SK-N-MC (cell line): ENCODE data around the gene LRRC66.

Source experiments
- DNase-seq: peaks from one replicate; pipeline ENCODE4 v3.0.0-alpha.2; 2011; ENCODE audit warnings: low read depth, low spot score
- H3K27ac ChIP-seq: fragments of 200-600 bp; sonication (generic); 2 replicates; pipeline ENCODE4 v1.5.1; 2016; ENCODE audit warnings: mixed run types
- H3K36me3 ChIP-seq: fragments of 200-600 bp; sonication (generic); 2 replicates; pipeline ENCODE4 v1.6.1; 2017; ENCODE audit warnings: antibody characterized with exemption, low read length, mixed read lengths; ENCODE audit not compliant: insufficient read depth
- H3K4me3 ChIP-seq: fragments of 200-600 bp; sonication (generic); 2 replicates; pipeline ENCODE4 v1.5.1; 2016
- H3K9ac ChIP-seq: fragments of 200-600 bp; sonication (generic); 2 replicates; pipeline ENCODE4 v1.8.0; 2017; ENCODE audit warnings: mixed run types, mixed read lengths; ENCODE audit not compliant: insufficient read length
- H3K9me3 ChIP-seq: fragments of 200-600 bp; sonication (generic); 2 replicates; pipeline ENCODE4 v1.6.1; 2017; ENCODE audit warnings: low read depth, mild to moderate bottlenecking, antibody characterized with exemption, low read length, moderate library complexity, mixed read lengths
- EZH2 ChIP-seq: fragments of 200-600 bp; sonication (generic); IDR thresholded peaks from one replicate; pipeline ENCODE4 v1.6.1; 2017; ENCODE audit warnings: antibody characterized with exemption
- FOXP2 ChIP-seq: optimal IDR thresholded peaks from 2 replicates; pipeline ENCODE3; 2011; ENCODE audit warnings: mild to moderate bottlenecking, moderate library complexity; ENCODE audit not compliant: insufficient read depth; ENCODE audit errors: extremely low read length, control extremely low read depth
- POLR2AphosphoS5 ChIP-seq: IDR thresholded peaks from 2 replicates; pipeline ENCODE4 v1.6.1; 2012; ENCODE audit warnings: mild to moderate bottlenecking, low read depth, low read length, borderline replicate concordance

LRRC66 gene

DNA sequence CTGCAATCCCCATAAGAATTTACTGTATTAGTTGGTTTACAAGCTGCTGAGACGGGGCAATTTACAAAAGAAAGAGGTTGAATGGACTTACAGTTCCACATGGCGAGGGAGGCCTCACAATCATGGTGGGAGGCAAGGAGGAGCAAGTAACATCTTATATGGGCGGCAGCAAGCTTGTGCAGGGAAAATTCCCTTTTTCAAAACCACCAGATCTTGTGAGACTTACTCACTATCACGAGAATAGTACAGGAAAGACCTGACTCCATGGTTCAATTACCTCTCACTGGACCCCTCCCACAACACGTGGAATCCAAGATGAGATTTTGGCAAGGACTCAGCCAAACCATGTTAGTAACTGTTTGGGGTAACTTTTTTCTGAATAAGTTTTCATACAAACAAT, 29.1 kb upstream of the LRRC66 start:
- Histone ChIP-seq H3K9ac (no peak overlapping the region), H3K36me3 (no peaks in the 10 kb centered on the region)
- no peak for DNase-seq

DNA sequence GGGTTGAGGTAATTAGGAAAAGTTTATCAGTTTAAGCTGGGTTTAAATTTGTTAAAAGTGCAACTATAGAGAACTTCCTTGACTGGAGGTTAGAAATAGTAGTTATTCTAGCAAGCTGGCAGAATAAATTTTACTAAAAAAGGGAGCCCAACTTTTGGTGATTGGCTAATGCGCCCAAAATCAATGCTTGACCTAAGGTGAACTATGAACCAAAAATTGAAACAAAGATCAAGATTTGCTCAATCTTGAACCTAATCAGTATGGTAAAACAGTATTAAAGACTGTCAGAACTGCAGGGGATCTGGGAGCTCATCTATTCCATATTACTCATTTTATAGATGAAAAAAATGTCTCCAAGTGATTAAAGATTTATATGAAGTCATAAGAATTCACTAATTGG, 24.9 kb upstream of the LRRC66 start:
- no peak overlapping the region for H3K9ac ChIP-seq
- DNase-seq: no peak
- no peak overlapping the region for H3K27ac ChIP-seq
- H3K36me3 ChIP-seq: no peaks in the 10 kb centered on the region
- H3K4me3 ChIP-seq: no peak overlapping the region
- no peak for TF ChIP-seq EZH2
- no peak for TF ChIP-seq FOXP2
- TF ChIP-seq POLR2AphosphoS5: no peak
- H3K9me3 ChIP-seq: no peaks in the 10 kb centered on the region

More for the DNA sequence above, 29.1 kb upstream of the LRRC66 start:
- Histone ChIP-seq H3K27ac (no peak overlapping the region), H3K9me3 (no peaks in the 10 kb centered on the region), H3K4me3 (no peak overlapping the region)
- TF ChIP-seq POLR2AphosphoS5 (no peak), FOXP2 (no peak), EZH2 (no peak)

DNA sequence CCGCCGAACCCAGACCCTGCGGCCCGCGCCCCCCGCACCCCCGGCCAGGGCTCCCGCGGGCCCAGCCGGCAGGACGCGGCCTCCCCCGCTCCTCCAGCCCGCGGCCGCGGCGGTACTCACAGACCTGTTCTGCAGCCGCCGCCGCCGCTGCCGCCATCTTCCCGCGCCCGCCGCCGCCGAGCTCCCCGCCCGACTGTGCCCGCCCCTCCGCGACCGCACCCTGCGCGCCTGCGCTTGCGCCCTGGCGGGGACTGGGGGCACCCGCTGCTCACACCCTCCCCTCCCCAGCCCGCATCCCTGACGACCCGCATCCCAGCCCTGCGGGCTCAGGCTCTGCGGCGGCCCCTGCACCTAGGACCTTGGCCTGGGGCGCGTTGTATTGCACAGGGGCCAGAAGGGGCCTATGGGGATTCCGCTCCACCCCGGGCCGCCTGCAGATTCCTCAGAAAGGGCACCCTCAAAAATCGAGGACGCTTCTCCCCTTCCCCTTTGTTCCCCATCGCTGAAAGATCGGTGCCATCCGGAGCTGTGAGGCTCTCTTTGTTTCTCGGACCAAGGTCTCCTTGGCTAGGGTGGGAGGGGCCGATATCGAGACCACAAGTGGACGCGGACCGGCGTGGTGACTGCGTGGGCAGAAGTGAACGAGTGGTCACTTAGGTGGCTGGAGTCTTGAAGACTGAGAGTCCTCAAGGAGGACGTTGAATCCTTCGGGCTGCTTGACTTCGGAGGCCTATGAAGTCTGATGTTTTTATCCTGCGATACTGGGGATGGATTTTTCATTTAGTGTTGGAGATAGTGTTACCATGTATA, 18.1 kb upstream of the LRRC66 start, which contains the start of gene SGCB:
Gene SGCB (minus strand): TSS at position 197 of the 810 bp plus-strand sequence. CDS start 40 bp downstream, at position 157.
- Histone ChIP-seq H3K27ac (no peak within 1 kb of the TSS), H3K36me3 (peaks cover 2% of the 10 kb centered on the region; the same call in 1 of the 2 replicates), H3K9ac (peak within 1 kb of the TSS; percentile 74), H3K9me3 (no peaks in the 10 kb centered on the region), H3K4me3 (peak within 1 kb of the TSS; percentile 93)
- TF ChIP-seq POLR2AphosphoS5 (peak; percentile 59; the same call in 1 of the 2 replicates), FOXP2 (no peak), EZH2 (no peak)
- no peak for DNase-seq

DNA sequence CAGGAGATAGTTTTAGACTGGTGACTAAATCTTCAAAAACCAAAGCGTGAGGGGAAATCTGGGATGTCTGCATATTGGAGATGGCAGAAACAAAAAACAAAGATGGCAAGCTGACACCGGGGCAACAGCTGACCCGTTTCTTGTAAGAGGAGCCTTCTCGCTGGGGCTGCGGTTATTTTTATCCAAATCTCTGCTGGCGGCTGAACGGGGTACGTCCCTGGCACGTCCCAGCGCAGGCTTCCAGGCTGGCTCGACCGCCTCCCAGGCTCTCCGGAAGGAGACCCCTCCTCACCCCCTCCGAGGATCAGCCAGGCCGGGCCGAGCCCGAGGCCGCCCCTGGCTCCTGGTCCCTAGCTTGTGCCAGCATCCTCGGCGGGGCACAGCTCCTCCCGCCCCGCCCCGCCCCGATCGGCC, 17.5 kb upstream of the LRRC66 start:
- TF ChIP-seq POLR2AphosphoS5 (no peak), FOXP2 (no peak), EZH2 (no peak)
- no peak overlapping the region for H3K27ac ChIP-seq
- no peak for DNase-seq
- H3K36me3 ChIP-seq: peaks cover 5% of the 10 kb centered on the region; the same call in 1 of the 2 replicates
- peak overlapping the region; percentile 74 for H3K9ac ChIP-seq
- H3K4me3 ChIP-seq: peak overlapping the region; percentile 93
- H3K9me3 ChIP-seq: no peaks in the 10 kb centered on the region

DNA sequence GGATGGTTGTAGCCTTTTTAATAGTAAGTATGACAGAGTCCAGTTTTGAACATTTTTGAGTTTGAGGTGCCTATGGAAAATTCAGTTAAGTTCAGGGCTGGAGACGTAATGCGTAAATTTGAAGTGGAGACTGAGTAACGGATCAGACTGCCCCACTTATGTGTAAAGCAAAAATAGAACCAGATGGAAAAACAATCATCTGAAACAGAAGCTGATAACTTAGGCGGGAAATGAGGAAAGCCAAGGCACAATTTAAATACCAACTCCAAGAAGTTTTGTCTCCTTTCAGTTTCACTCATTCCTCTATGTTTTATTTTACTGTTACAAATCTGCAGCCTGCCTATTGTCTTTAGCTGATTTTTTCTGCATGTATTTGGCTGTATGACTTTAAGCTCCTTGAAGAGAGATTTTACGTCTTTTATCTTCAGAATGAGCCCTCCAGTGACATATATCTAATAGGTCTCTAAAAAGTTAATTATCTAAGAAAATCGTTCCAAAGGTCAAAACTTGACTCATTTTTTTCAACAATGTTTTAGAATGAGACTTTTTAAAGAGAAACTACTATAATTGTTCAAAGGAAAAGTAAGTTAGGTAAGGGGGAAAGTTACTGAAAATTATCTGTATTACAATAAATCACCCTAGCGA, 16.8 kb upstream of the LRRC66 start:
- Histone ChIP-seq H3K27ac (no peak overlapping the region), H3K4me3 (peak overlapping the region; percentile 93), H3K36me3 (peaks cover 6% of the 10 kb centered on the region; the same call in 1 of the 2 replicates), H3K9ac (peak overlapping the region; percentile 74), H3K9me3 (no peaks in the 10 kb centered on the region)
- no peak for DNase-seq
- TF ChIP-seq FOXP2 (no peak), POLR2AphosphoS5 (no peak), EZH2 (no peak)

DNA sequence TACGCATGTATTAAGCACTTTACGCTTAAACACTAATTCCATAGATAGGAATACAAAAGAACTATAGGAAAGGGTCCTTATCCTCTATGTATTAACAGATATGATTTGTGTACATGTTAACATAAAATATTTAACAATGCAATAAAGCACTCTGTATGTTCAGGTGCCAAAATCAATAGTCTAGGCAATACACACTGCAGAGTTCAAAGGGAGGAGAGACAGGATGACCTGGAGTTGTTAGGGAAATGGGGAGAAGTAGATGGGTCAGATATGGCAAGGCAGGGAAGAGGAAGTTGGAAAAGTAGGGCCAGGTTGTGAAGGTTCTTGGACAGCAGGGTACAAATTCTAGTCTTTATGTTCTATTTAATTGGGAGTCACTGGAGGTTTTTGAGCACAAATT, 15.0 kb upstream of the LRRC66 start:
- TF ChIP-seq POLR2AphosphoS5: no peak
- no peak for TF ChIP-seq FOXP2
- no peak for TF ChIP-seq EZH2
- Histone ChIP-seq H3K9me3 (no peaks in the 10 kb centered on the region), H3K27ac (no peak overlapping the region), H3K4me3 (no peak overlapping the region), H3K9ac (no peak overlapping the region), H3K36me3 (peaks cover 6% of the 10 kb centered on the region; the same call in 1 of the 2 replicates)
- DNase-seq: no peak

DNA sequence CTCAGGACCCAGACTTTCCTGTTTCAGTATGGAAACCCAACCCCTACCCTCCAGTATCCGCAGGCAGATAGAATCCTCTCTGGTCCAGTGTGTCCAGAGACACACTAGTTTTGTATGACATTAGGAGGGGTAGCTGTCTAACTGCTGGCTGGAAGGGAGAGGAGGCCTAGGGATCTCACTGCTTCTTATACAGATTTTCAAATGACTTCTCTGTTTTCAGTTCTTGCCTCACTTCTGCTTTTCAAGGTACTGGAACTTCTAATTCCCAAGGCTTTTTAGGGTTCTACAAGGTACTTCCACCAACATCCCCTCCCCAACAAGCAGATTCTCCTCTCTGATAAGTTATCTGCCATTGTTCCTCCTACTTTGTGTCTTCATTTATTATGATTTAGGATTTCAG, 11.8 kb upstream of the LRRC66 start:
- TF ChIP-seq POLR2AphosphoS5: no peak
- no peak for TF ChIP-seq EZH2
- TF ChIP-seq FOXP2: no peak
- H3K36me3 ChIP-seq: peaks cover 21% of the 10 kb centered on the region
- no peak overlapping the region for H3K4me3 ChIP-seq

DNA sequence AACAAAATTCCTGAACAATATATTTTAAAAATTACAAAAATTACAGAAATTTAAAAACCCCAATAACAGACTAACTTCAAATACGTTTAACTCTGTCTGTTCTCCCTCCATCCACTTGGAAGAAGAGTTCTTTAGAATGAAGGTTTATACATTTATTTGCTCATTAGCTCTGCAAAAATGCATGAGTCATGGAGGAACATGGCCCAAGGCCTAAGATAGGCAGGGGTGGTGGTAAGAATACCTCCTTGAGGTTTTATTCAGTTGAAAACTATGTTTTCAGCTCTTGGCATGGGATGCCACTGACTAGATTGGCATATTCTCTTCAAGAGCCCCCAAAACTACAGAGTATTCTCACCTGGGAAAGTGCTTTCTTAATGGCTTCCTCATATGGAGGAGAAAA, 8.8 kb upstream of the LRRC66 start:
- no peak overlapping the region for H3K4me3 ChIP-seq
- no peak overlapping the region for H3K9ac ChIP-seq
- H3K27ac ChIP-seq: no peak overlapping the region
- peaks cover 32% of the 10 kb centered on the region for H3K36me3 ChIP-seq
- H3K9me3 ChIP-seq: no peaks in the 10 kb centered on the region
- TF ChIP-seq FOXP2 (no peak), EZH2 (no peak), POLR2AphosphoS5 (no peak)
- DNase-seq: no peak

More for the DNA sequence above, 11.8 kb upstream of the LRRC66 start:
- H3K9me3 ChIP-seq: no peaks in the 10 kb centered on the region
- no peak overlapping the region for H3K27ac ChIP-seq
- H3K9ac ChIP-seq: no peak overlapping the region
- no peak for DNase-seq
